HCT116 (cell line): ENCODE measurements around the gene NIM1K.

Experiments used
- EZH2 ChIP-seq: fragments of 200-600 bp; sonication (generic); IDR thresholded peaks from 2 replicates; pipeline ENCODE4 v1.6.1; 2017; ENCODE audit warnings: antibody characterized with exemption, mixed run types
- EZH2phosphoT487 ChIP-seq: fragments of 200-600 bp; IDR thresholded peaks from 2 replicates; pipeline ENCODE4 v1.6.1; 2018; ENCODE audit warnings: antibody characterized with exemption, borderline replicate concordance
- JUND ChIP-seq: IDR thresholded peaks from 2 replicates; pipeline ENCODE4 v1.6.1; 2012
- POLR2A ChIP-seq: IDR thresholded peaks from 2 replicates; pipeline ENCODE4 v1.7.0; 2011; ENCODE audit warnings: borderline replicate concordance; ENCODE audit not compliant: insufficient read depth, insufficient read length; ENCODE audit errors: extremely low read depth
- RAD21 ChIP-seq: IDR thresholded peaks from 2 replicates; pipeline ENCODE4 v1.6.1; 2012; ENCODE audit warnings: low read depth, mild to moderate bottlenecking
- REST ChIP-seq: IDR thresholded peaks from 2 replicates; pipeline ENCODE4 v1.6.1; 2012; ENCODE audit warnings: low read depth
- SP1 ChIP-seq: IDR thresholded peaks from 2 replicates; pipeline ENCODE4 v1.6.1; 2012; ENCODE audit warnings: low read depth
- TF ChIP-seq, protein P1 (sequence below), 3 experiments: fragments of 200-600 bp in 1 of 3; sonication (generic) in 1 of 3; IDR thresholded peaks in 2 of 3; conservative IDR thresholded peaks in 1 of 3; 2 replicates each; pipeline ENCODE4 v1.5.1; 2012 to 2017; ENCODE audit warnings: low read depth in 2 of 3, low read length in 2 of 3, antibody characterized with exemption in 1 of 3, borderline replicate concordance in 1 of 3, control low read depth in 1 of 3, mild to moderate bottlenecking in 1 of 3, mixed read lengths in 1 of 3, mixed run types in 1 of 3, moderate library complexity in 1 of 3; ENCODE audit not compliant: insufficient read depth in 1 of 3

GRCh38 chr5:43273552-43273951 is 81.5 kb downstream of the NIM1K start:
- TF ChIP-seq RAD21 (no peak), EZH2phosphoT487 (no peak), SP1 (no peak), EZH2 (no peak), POLR2A (no peak), REST (no peak), JUND (no peak)
- TF ChIP-seq, protein P1, sequence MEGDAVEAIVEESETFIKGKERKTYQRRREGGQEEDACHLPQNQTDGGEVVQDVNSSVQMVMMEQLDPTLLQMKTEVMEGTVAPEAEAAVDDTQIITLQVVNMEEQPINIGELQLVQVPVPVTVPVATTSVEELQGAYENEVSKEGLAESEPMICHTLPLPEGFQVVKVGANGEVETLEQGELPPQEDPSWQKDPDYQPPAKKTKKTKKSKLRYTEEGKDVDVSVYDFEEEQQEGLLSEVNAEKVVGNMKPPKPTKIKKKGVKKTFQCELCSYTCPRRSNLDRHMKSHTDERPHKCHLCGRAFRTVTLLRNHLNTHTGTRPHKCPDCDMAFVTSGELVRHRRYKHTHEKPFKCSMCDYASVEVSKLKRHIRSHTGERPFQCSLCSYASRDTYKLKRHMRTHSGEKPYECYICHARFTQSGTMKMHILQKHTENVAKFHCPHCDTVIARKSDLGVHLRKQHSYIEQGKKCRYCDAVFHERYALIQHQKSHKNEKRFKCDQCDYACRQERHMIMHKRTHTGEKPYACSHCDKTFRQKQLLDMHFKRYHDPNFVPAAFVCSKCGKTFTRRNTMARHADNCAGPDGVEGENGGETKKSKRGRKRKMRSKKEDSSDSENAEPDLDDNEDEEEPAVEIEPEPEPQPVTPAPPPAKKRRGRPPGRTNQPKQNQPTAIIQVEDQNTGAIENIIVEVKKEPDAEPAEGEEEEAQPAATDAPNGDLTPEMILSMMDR (IDR thresholded peaks at IDR 0.05 in 2 of 3, conservative IDR thresholded peaks at IDR 0.05 in 1 of 3; ENCODE audit: borderline replicate concordance in 1 of 3, insufficient read depth in 1 of 3, low read depth in 2 of 3, low read length in 2 of 3) = no peak
